Endothelial cell of umbilical vein (primary cell): ENCODE data around the gene HOXA10. TPM values are rescaled to one million over a fixed set of nuclear protein-coding genes. Genes with fewer than 3 reads are reported as not detected.

Experiments used
- BruUV-seq: library from RNA; stranded (reverse); fragments of 400-500 nt; replicated peaks from 2 replicates; lab custom pipeline; 2021; lab: Mats Ljungman, UMichigan
- CTCF ChIA-PET: fragments of 300-600, 350-600 bp; sonication (Branson Sonifier 250); formaldehyde crosslinking; loops from one replicate; lab custom pipeline; 2021; ENCODE audit warnings: antibody characterized with exemption, inconsistent platforms; lab: Charles Lee
- POLR2A ChIA-PET: fragments of 300-600, 350-600 bp; sonication (Branson Sonifier 250); formaldehyde crosslinking; loops from one replicate; lab custom pipeline; 2021; ENCODE audit warnings: antibody characterized with exemption, inconsistent platforms; lab: Charles Lee
- DNase-seq: peaks from one replicate; pipeline ENCODE4 v3.0.0-alpha.2; 2011; ENCODE audit warnings: low read depth, low spot score
- FAIRE-seq: peaks from 2 replicates; lab custom pipeline; 2011; peaks lifted over from hg19 to GRCh38; lab: Jason Lieb, UNC
- H2AFZ ChIP-seq: 2 replicates; pipeline ENCODE4 v1.6.0; 2012; ENCODE audit warnings: low read depth, low read length, control low read depth, inconsistent platforms
- H3K27ac ChIP-seq: 2 replicates; pipeline ENCODE4 v1.5.1; 2011; ENCODE audit warnings: low read depth, mild to moderate bottlenecking, control low read depth, low read length, moderate library complexity; ENCODE audit not compliant: insufficient read depth
- H3K27me3 ChIP-seq, 2 experiments: 2 replicates each; pipeline versions ENCODE4 v1.6.0 to v1.6.1; 2011; ENCODE audit warnings: low read length in 2 of 2, mixed read lengths in 1 of 2; ENCODE audit not compliant: control insufficient read depth in 2 of 2, insufficient read depth in 2 of 2
- H3K36me3 ChIP-seq, 2 experiments: 2 replicates in 1 of 2; 3 replicates in 1 of 2; pipeline ENCODE4 v1.5.1; 2011; ENCODE audit warnings: low read length in 2 of 2, mild to moderate bottlenecking in 1 of 2, moderate library complexity in 1 of 2; ENCODE audit not compliant: control insufficient read depth in 2 of 2, insufficient read depth in 2 of 2; ENCODE audit errors: extremely low read depth in 1 of 2
- H3K4me1 ChIP-seq: 3 replicates; pipeline ENCODE4 v1.5.1; 2011; ENCODE audit warnings: mild to moderate bottlenecking, low read length; ENCODE audit not compliant: control insufficient read depth, insufficient read depth; ENCODE audit errors: extremely low read depth
- H3K4me2 ChIP-seq: 2 replicates; pipeline ENCODE4 v1.6.1; 2011; ENCODE audit warnings: low read length, control low read depth, mixed read lengths; ENCODE audit not compliant: insufficient read depth
- H3K4me3 ChIP-seq, 3 experiments: fragments of 200-600 bp in 1 of 3; sonication (generic), shearing (Covaris generic) in 1 of 3; replicated peaks in 1 of 3; 2 replicates each; pipeline ENCODE4 v1.5.1; 2011 to 2016; ENCODE audit warnings: control low read depth in 3 of 3, low read length in 3 of 3, mild to moderate bottlenecking in 2 of 3, inconsistent platforms in 1 of 3, low read depth in 1 of 3, moderate library complexity in 1 of 3; ENCODE audit not compliant: insufficient read depth in 1 of 3
- H3K79me2 ChIP-seq: 2 replicates; pipeline ENCODE4 v1.6.0; 2012; ENCODE audit warnings: low read length, inconsistent platforms; ENCODE audit not compliant: control insufficient read depth, insufficient read depth
- H3K9ac ChIP-seq: replicated peaks from 2 replicates; pipeline ENCODE3; 2011; ENCODE audit warnings: low read length, control low read depth; ENCODE audit not compliant: insufficient read depth; ENCODE audit errors: extremely low read depth
- H3K9me1 ChIP-seq: replicated peaks from 3 replicates; pipeline ENCODE4 v1.6.0; 2011; ENCODE audit warnings: mild to moderate bottlenecking, low read length; ENCODE audit not compliant: control insufficient read depth, insufficient read depth; ENCODE audit errors: extremely low read depth
- H3K9me3 ChIP-seq: replicated peaks from 2 replicates; pipeline ENCODE4 v1.5.1; 2012; ENCODE audit warnings: low read length, inconsistent platforms; ENCODE audit not compliant: control insufficient read depth, insufficient read depth
- H4K20me1 ChIP-seq: replicated peaks from 2 replicates; pipeline ENCODE3; 2011; ENCODE audit warnings: mild to moderate bottlenecking, low read length; ENCODE audit not compliant: control insufficient read depth, insufficient read depth; ENCODE audit errors: extremely low read depth
- EZH2 ChIP-seq: IDR thresholded peaks from 2 replicates; pipeline ENCODE4 v1.6.1; 2012; ENCODE audit warnings: borderline replicate concordance, low read depth, mild to moderate bottlenecking, moderate library complexity, low read length, inconsistent platforms; ENCODE audit not compliant: severe bottlenecking
- FOS ChIP-seq: IDR thresholded peaks from 2 replicates; pipeline ENCODE4 v1.6.1; 2011; ENCODE audit warnings: mild to moderate bottlenecking, low read length, moderate library complexity, borderline replicate concordance; ENCODE audit not compliant: insufficient read depth
- JUN ChIP-seq: IDR thresholded peaks from 2 replicates; pipeline ENCODE4 v1.6.1; 2011; ENCODE audit warnings: borderline replicate concordance, low read depth; ENCODE audit not compliant: insufficient read length, insufficient read depth
- MYC ChIP-seq: IDR thresholded peaks from one replicate; pipeline ENCODE4 v1.6.1; 2011; ENCODE audit warnings: mild to moderate bottlenecking, low read depth, low read length
- POLR2A ChIP-seq: IDR thresholded peaks from 2 replicates; pipeline ENCODE4 v1.6.1; 2012; ENCODE audit warnings: low read depth, mild to moderate bottlenecking, control low read depth, low read length
- POLR2AphosphoS5 ChIP-seq: IDR thresholded peaks from 2 replicates; pipeline ENCODE4 v1.6.1; 2012; ENCODE audit warnings: low read depth, mild to moderate bottlenecking, control low read depth, low read length, moderate library complexity; ENCODE audit not compliant: insufficient read depth
- dilution Hi-C: fragments of 300-500 bp; cut with MboI; formaldehyde crosslinking; loops from one replicate; pipeline ENCODE4 v1.15.0; 2019; ENCODE audit warnings: low sequenced_read_pairs; ENCODE audit not compliant: extremely low pct_ligation_motif_present
- intact Hi-C: fragments of 100-400 bp; cut with micrococcal nuclease; formaldehyde crosslinking; loops from one replicate; pipeline ENCODE4 v1.10.0; 2022
- polyA plus RNA-seq, 4 experiments: library from polyadenylated mRNA; depleted of rRNA in 3 of 4; stranded (reverse) in 3 of 4; unstranded in 1 of 4; fragments of >200 nt; gene quantifications; 2 replicates each; pipeline versions ENCODE4 v1.2.1 to v1.2.3, GENCODE V29; 2011 to 2012; ENCODE audit warnings: missing spikeins in 1 of 4
- total RNA-seq: library from RNA; stranded (reverse); gene quantifications from 2 replicates; pipeline ENCODE4 v1.2.3, GENCODE V29; 2021

Gene HOXA10
- total and polyA plus RNA-seq, 2 donors (not counting 3 experiments of a cell fraction or from before 2014, with no cell fraction given) = 24.4 to 30.3 TPM

- H3K79me2 ChIP-seq = peaks cover 77% of the 10 kb centered on the region
- H3K27me3 ChIP-seq = no peaks in the 10 kb centered on the region
- TF ChIP-seq POLR2AphosphoS5 (no peak), JUN (no peak), MYC (no peak), EZH2 (no peak), FOS (no peak), POLR2A (peak; percentile 38)
- ChIA-PET CTCF (interaction anchor here (1.0 to 4.6 kb wide), 34 partner anchors 9 to 1300 kb away, joined by 3 to 145 read pairs (median 8); partner anchors contain the start of genes HOXA10, HOXA11, HOXA3 and HOXA4), POLR2A (interaction anchor here (0.7 to 2.4 kb wide), 8 partner anchors 9 to 1878 kb away, joined by 3 to 15 read pairs (median 4); partner anchors contain the start of genes HOXA11 and HOXA3)
- DNase-seq (no peak), FAIRE-seq (no peak)
- dilution Hi-C loops = loop anchor here (10.0 to 25.0 kb wide), 3 partner anchors 307 to 975 kb away; no protein-coding TSS in a partner anchor
- peak overlapping the region; percentile 63 to 98 (median 88) for H3K4me3 ChIP-seq
- no peaks in the 10 kb centered on the region for H3K9me3 ChIP-seq
- BruUV-seq = no TSS peak
- intact Hi-C loops = loop anchor here (1.0 to 5.0 kb wide), 11 partner anchors 19 to 1770 kb away; partner anchors contain the start of gene HOXA5
- peak overlapping the region; percentile 57 for H3K27ac ChIP-seq
- H3K9ac ChIP-seq = peak overlapping the region; percentile 85
- H4K20me1 ChIP-seq = no peaks in the 10 kb centered on the region
- H2AFZ ChIP-seq = no peak overlapping the region
- H3K4me2 ChIP-seq = peak overlapping the region; percentile 91
- peaks cover 3 to 7% of the 10 kb centered on the region in 2 experiments for H3K36me3 ChIP-seq
- peaks cover 53% of the 10 kb centered on the region for H3K4me1 ChIP-seq
- H3K9me1 ChIP-seq = no peaks in the 10 kb centered on the region
Observed at GRCh38 chr7:27161721-27162560, 12.2 kb downstream of the HOXA10 start.
